ENCODE measurements around the gene GINS1. TPM values are rescaled to one million over a fixed set of nuclear protein-coding genes. Genes with fewer than 3 reads are reported as not detected.

The GINS1 gene
- total and polyA plus RNA-seq, 2 of the 8 experiments (the other 6 are each of a cell fraction or from before 2014, with no cell fraction given), result 44.7 to 68.4 TPM

GRCh38 chr20:25477014-25477882 is 69.8 kb downstream of the GINS1 start (continued):
- TF ChIP-seq USF2 (IDR thresholded peaks at IDR 0.05; ENCODE audit: low read length), result no peak

All from H1 (cell line).